SK-N-MC (cell line): ENCODE data around the gene TRMT2A.

Source experiments
- DNase-seq: peaks from one replicate; pipeline ENCODE4 v3.0.0-alpha.2; 2011; ENCODE audit warnings: low read depth, low spot score
- H3K27ac ChIP-seq: fragments of 200-600 bp; sonication (generic); 2 replicates; pipeline ENCODE4 v1.5.1; 2016; ENCODE audit warnings: mixed run types
- H3K36me3 ChIP-seq: fragments of 200-600 bp; sonication (generic); 2 replicates; pipeline ENCODE4 v1.6.1; 2017; ENCODE audit warnings: antibody characterized with exemption, low read length, mixed read lengths; ENCODE audit not compliant: insufficient read depth
- H3K4me3 ChIP-seq: fragments of 200-600 bp; sonication (generic); 2 replicates; pipeline ENCODE4 v1.5.1; 2016
- H3K9ac ChIP-seq: fragments of 200-600 bp; sonication (generic); 2 replicates; pipeline ENCODE4 v1.8.0; 2017; ENCODE audit warnings: mixed run types, mixed read lengths; ENCODE audit not compliant: insufficient read length
- H3K9me3 ChIP-seq: fragments of 200-600 bp; sonication (generic); 2 replicates; pipeline ENCODE4 v1.6.1; 2017; ENCODE audit warnings: low read depth, mild to moderate bottlenecking, antibody characterized with exemption, low read length, moderate library complexity, mixed read lengths
- EZH2 ChIP-seq: fragments of 200-600 bp; sonication (generic); IDR thresholded peaks from one replicate; pipeline ENCODE4 v1.6.1; 2017; ENCODE audit warnings: antibody characterized with exemption
- FOXP2 ChIP-seq: optimal IDR thresholded peaks from 2 replicates; pipeline ENCODE3; 2011; ENCODE audit warnings: mild to moderate bottlenecking, moderate library complexity; ENCODE audit not compliant: insufficient read depth; ENCODE audit errors: extremely low read length, control extremely low read depth
- POLR2AphosphoS5 ChIP-seq: IDR thresholded peaks from 2 replicates; pipeline ENCODE4 v1.6.1; 2012; ENCODE audit warnings: mild to moderate bottlenecking, low read depth, low read length, borderline replicate concordance

The TRMT2A gene

GRCh38 chr22:20117633-20118299 lies 740 bp upstream of the TRMT2A start:
- no peak for DNase-seq
- H3K36me3 ChIP-seq = peaks cover 78% of the 10 kb centered on the region
- TF ChIP-seq POLR2AphosphoS5 (peak; percentile 45; the same call in 1 of the 2 replicates), EZH2 (no peak)
- peak overlapping the region; percentile 99 for H3K9ac ChIP-seq
- no peaks in the 10 kb centered on the region for H3K9me3 ChIP-seq
- peak overlapping the region; percentile 89 for H3K27ac ChIP-seq
- peak overlapping the region; percentile 100 for H3K4me3 ChIP-seq

- peak overlapping the region; percentile 72 for H3K27ac ChIP-seq
- TF ChIP-seq POLR2AphosphoS5 (no peak), EZH2 (no peak), FOXP2 (no peak)
- H3K4me3 ChIP-seq = peak overlapping the region; percentile 100
- H3K9me3 ChIP-seq = no peaks in the 10 kb centered on the region
- H3K9ac ChIP-seq = peak overlapping the region; percentile 99
- DNase-seq = no peak
- H3K36me3 ChIP-seq = peaks cover 79% of the 10 kb centered on the region
Measured at GRCh38 chr22:20116376-20116950, 563 bp downstream of the TRMT2A start.

- TF ChIP-seq EZH2 (no peak), FOXP2 (no peak), POLR2AphosphoS5 (no peak)
Measured at GRCh38 chr22:20115691-20116375, 1.2 kb downstream of the TRMT2A start, which contains the start of gene RANBP1. Gene RANBP1, plus strand, starts transcription at chr22:20116104. Its CDS starts 81 bp downstream, at chr22:20116185.

GRCh38 chr22:20114506-20115475 lies 2.2 kb downstream of the TRMT2A start:
- H3K9ac ChIP-seq = peak overlapping the region; percentile 15
- H3K36me3 ChIP-seq = peaks cover 69% of the 10 kb centered on the region

More at GRCh38 chr22:20115691-20116375, 1.2 kb downstream of the TRMT2A start, which contains the start of gene RANBP1:
- H3K9ac ChIP-seq = peak within 1 kb of the TSS; percentile 99
- peaks cover 73% of the 10 kb centered on the region for H3K36me3 ChIP-seq
- H3K27ac ChIP-seq = peak within 1 kb of the TSS; percentile 72
- DNase-seq = no peak
- peak within 1 kb of the TSS; percentile 100 for H3K4me3 ChIP-seq
- H3K9me3 ChIP-seq = no peaks in the 10 kb centered on the region

GRCh38 chr22:20113551-20114310 lies 3.3 kb downstream of the TRMT2A start:
- no peak overlapping the region for H3K4me3 ChIP-seq
- no peaks in the 10 kb centered on the region for H3K9me3 ChIP-seq
- H3K9ac ChIP-seq = no peak overlapping the region
- H3K36me3 ChIP-seq = peaks cover 69% of the 10 kb centered on the region
- TF ChIP-seq POLR2AphosphoS5 (no peak), EZH2 (no peak), FOXP2 (no peak)
- H3K27ac ChIP-seq = no peak overlapping the region
- no peak for DNase-seq

More at GRCh38 chr22:20114506-20115475, 2.2 kb downstream of the TRMT2A start:
- DNase-seq = no peak
- no peak for TF ChIP-seq EZH2
- no peak for TF ChIP-seq POLR2AphosphoS5
- TF ChIP-seq FOXP2 = no peak
- Histone ChIP-seq H3K4me3 (no peak overlapping the region), H3K27ac (no peak overlapping the region), H3K9me3 (no peaks in the 10 kb centered on the region)

- Histone ChIP-seq H3K9me3 (no peaks in the 10 kb centered on the region), H3K9ac (no peak overlapping the region), H3K4me3 (no peak overlapping the region), H3K27ac (no peak overlapping the region; the same call in 1 of the 2 replicates), H3K36me3 (peaks cover 69% of the 10 kb centered on the region)
- TF ChIP-seq FOXP2 = no peak
- TF ChIP-seq POLR2AphosphoS5 = no peak
- TF ChIP-seq EZH2 = no peak
- DNase-seq = no peak
Measured at GRCh38 chr22:20112623-20113511, 4.2 kb downstream of the TRMT2A start.
